NCI-H1436 treated with DMSO at 0.1 percent for 48 hours (cell line): Measurements from ENCODE around the gene UGGT2.
"Not testable (repeated sequence)": the region's sequence is repeated elsewhere in the genome, so short reads cannot be mapped to it uniquely, and the experiment has no call there.

ENCODE experiments used
- DNase-seq: peaks from one replicate; lab custom pipeline; 2025; lab: John Stamatoyannopoulos, UW

Gene UGGT2

GRCh38 chr13:96051946-96052345 lies 1.3 kb downstream of the UGGT2 start:
- DNase-seq: not testable (repeated sequence)

DNA sequence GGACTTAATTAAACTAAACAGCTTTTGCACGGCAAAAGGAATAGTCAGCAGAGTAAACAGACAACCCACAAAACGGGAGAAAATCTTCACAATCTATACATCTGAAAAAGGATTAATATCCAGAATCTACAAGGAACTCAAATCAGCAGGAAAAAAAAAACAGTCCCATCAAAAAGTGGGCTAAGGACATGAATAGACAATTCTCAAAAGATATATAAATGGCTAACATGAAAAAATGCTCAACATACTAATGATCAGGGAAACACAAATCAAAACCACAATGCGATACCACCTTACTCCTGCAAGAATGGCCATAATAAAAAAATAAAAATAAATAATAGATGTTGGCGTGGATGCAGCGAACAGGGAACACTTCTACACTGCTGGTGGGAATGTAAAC lies 1.7 kb downstream of the UGGT2 start:
- DNase-seq: not testable (repeated sequence)

GRCh38 chr13:96050955-96051354 lies 2.2 kb downstream of the UGGT2 start:
- DNase-seq: not testable (repeated sequence)

DNA sequence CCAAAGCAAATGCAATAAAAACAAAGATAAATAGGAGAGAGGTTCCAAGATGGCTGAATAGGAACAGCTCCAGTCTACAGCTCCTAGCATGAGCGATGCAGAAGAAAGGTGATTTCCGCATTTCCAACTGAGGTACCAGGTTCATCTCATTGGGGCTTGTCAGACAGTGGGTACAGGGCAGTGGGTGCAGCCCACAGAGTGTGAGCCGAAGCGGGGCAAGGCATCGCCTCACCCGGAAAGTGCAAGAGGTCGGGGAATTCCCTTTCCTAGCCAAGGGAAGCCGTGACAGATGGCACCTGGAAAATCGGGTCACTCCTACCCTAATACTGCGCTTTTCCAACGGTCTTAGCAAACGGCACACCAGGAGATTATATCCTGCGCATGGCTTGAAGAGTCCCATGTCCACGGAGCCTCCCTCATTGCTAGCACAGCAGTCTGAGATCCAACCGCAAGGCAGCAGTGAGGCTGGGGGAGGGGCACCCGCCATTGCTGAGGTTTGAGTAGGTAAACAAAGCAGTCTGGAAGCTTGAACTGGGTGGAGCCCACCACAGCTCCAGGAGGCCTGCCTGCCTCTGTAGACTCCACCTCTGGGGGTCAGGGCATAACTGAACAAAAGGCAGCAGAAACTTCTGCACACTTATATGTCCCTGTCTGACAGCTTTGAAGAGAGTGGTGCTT lies 6.6 kb downstream of the UGGT2 start:
- DNase-seq: not testable (repeated sequence)

GRCh38 chr13:96044238-96044637 lies 9.0 kb downstream of the UGGT2 start:
- no peak for DNase-seq

GRCh38 chr13:96041326-96042110 lies 11.7 kb downstream of the UGGT2 start:
- DNase-seq: no peak

- DNase-seq: no peak
Measured at GRCh38 chr13:96036515-96036914, 16.7 kb downstream of the UGGT2 start.

- no peak for DNase-seq
Measured at GRCh38 chr13:96034662-96035061, 18.5 kb downstream of the UGGT2 start.

GRCh38 chr13:96033220-96034015 lies 19.8 kb downstream of the UGGT2 start:
- DNase-seq: no peak

GRCh38 chr13:96032717-96033116 lies 20.5 kb downstream of the UGGT2 start:
- DNase-seq: no peak

GRCh38 chr13:96029002-96029401 lies 24.2 kb downstream of the UGGT2 start:
- no peak for DNase-seq

GRCh38 chr13:96027496-96027895 lies 25.7 kb downstream of the UGGT2 start:
- DNase-seq: no peak

DNA sequence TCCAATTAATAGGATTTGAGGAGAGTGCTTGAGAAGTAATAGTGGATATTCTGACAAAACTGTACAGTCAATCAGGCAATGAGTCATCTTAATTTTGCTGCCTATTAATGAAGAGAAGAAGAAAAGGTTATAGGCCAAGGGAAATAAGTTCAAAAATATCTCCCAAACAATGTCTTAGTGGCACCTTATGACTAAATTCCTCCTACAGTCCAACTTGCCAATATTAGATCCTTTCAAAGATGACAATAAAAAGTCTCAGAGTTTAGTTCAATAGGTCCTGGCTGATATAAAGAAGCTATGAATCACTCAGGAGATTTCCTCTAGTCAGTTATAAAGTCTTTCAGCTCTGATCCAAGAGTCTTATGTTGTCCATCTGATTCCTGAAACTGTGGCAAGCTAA lies 27.9 kb downstream of the UGGT2 start:
- no peak for DNase-seq

DNA sequence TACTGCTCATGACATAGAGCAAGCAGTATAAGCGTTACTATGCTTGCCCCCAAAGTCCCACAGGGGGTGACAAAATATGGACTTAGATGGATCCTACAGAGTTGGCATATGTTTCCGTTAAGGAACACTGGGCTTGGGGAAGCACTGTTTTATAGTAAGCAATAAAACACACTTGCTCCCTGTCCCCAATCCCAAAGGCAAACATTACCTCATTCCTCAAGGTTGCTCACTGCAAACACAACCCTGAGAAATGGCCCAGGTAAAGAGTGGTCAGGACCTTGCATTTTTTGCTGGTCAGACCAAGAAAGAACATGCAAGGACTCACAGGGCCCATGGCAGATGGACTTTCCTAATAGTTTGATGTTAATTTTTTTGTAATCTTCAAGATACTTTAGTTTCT lies 32.3 kb downstream of the UGGT2 start:
- no peak for DNase-seq

DNA sequence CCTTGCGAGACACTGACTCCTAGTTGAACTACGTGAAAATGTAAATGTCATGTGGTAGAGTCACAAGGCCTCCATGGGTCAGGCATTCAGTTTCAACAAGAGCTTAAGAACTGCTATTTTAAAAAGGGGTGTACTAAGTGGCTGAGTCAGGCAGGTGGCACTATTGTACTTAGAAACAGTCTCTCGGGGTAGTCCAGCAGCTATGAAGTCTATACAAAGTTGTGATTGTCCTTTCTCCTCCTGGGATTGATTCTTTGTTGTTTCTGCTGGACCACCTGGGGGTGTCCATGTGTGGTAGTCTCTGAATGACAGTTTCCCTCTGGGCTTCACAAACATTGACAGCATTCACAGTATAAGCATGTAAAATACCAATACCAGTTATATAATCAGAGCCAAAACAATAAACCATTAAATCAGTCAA lies 33.0 kb downstream of the UGGT2 start:
- peak; percentile 31 for DNase-seq

GRCh38 chr13:96018135-96018534 lies 35.1 kb downstream of the UGGT2 start:
- DNase-seq: no peak

DNA sequence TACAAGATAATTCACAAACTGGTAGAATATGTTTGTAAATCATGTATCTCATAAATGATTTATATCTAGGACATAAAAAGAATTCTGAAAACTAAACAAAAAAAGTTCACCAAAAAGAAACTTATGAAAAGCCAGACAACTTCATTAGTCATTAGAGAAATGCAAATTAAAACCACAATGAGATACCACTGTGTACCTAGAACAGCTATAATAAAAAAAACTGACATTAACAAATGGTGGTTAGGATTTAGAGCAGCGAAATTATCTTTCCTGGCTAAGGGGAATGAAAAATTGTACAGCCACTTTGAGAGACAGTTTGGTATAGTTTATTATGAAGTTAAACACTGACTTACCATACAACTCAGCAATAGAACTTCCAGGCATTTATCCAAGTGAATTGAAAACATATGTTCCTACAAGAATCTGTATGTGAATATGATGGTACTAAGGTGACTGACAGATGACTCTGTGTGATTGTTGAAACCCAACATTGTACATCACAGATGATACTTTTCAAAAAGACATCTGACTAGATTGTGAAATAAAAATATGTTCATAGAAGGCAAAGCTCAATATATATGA lies 41.8 kb downstream of the UGGT2 start:
- no peak for DNase-seq

- DNase-seq: no peak
Measured at GRCh38 chr13:96003304-96003703, 49.9 kb downstream of the UGGT2 start.

- DNase-seq: no peak
Measured at GRCh38 chr13:96002322-96003131, 50.7 kb downstream of the UGGT2 start.

DNA sequence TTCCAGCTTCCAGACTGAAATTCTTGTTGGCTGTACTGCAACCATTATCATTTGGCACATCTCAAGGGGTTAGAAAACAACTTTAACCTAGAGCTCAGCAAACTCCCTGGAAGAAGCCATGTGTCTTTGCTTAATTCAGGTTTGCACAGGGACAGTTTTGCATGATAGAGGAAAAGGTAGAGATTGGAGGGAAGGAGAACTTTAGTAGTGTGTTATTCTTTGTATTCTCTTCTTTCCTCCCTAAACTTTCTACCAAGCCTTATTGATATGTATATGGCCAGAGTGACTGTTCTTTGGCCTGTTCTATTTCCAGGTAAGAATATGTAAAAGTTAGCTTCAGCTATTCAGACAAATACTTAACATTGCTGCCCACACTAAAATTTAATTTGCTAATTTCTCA lies 53.1 kb downstream of the UGGT2 start:
- DNase-seq: no peak

GRCh38 chr13:95987841-95988240 lies 65.4 kb downstream of the UGGT2 start:
- DNase-seq: no peak

DNA sequence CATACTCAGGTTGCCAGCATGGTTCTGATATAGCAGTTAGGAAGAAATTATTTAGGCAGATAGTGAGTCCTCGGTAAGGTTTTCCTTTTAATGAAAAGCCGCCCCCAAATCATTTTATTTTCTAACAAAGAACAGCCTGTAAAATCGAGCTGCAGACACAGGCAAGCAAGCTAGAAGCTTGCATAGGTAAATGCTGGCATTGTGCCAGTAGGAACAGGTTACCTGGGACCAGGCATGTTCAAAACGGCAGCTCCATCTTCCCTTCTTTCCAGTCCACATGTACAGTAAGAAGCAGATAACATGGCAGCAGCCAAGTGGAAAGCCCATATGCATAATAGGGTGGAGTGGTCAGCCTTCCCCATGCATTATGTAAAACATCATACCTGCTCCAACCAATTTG lies 71.1 kb downstream of the UGGT2 start:
- no peak for DNase-seq
